ENCODE measurements around the gene LKAAEAR1. TPM values are rescaled to one million over a fixed set of nuclear protein-coding genes. Genes with fewer than 3 reads are reported as not detected.

Gene LKAAEAR1
- total RNA-seq, 1 donor: 0.72 TPM

GRCh38 chr20:64080013-64080812 lies 4.0 kb downstream of the LKAAEAR1 start, which contains the start of gene OPRL1:
Gene OPRL1 (plus strand): TSS chr20:64080082. CDS start chr20:64092721, 12,639 bp downstream.
- Histone ChIP-seq H3K9me3 (ENCODE audit: low read depth, low read length) (no peaks in the 10 kb centered on the region), H4K20me1 (ENCODE audit: insufficient read depth, low read length) (peaks cover 11% of the 10 kb centered on the region), H3K4me1 (ENCODE audit: insufficient read depth, low read length) (peaks cover 15% of the 10 kb centered on the region), H3K27ac (ENCODE audit: low read depth, low read length) (no peak within 1 kb of the TSS), H2AFZ (ENCODE audit: low read length) (peak within 1 kb of the TSS; percentile 47), H3K36me3 (ENCODE audit: insufficient read depth, low read length) (no peaks in the 10 kb centered on the region), H3K79me2 (ENCODE audit: insufficient read depth, low read length) (no peaks in the 10 kb centered on the region), H3K27me3 (ENCODE audit: insufficient read depth, low read length) (peaks cover 25% of the 10 kb centered on the region), H3K4me2 (ENCODE audit: insufficient read depth, low read length) (peak within 1 kb of the TSS; percentile 75), H3K4me3 (ENCODE audit: insufficient read depth, low read length) (peak within 1 kb of the TSS; percentile 78)
- DNase-seq (ENCODE audit: insufficient read length, low spot score, missing footprints): peak; percentile 98
- no peak for TF ChIP-seq CTCF (IDR thresholded peaks at IDR 0.05; ENCODE audit: extremely low read depth, low read depth, low read length)

GRCh38 chr20:64079273-64080012 lies 4.8 kb downstream of the LKAAEAR1 start, which contains the start of gene RGS19:
Gene RGS19 (minus strand): TSS chr20:64079518. CDS start chr20:64076886, 2,632 bp downstream.
- Histone ChIP-seq H3K27me3 (ENCODE audit: insufficient read depth, low read length) (peaks cover 17% of the 10 kb centered on the region), H3K4me2 (ENCODE audit: insufficient read depth, low read length) (peak within 1 kb of the TSS; percentile 75), H2AFZ (ENCODE audit: low read length) (peak within 1 kb of the TSS; percentile 47), H3K4me1 (ENCODE audit: insufficient read depth, low read length) (peaks cover 15% of the 10 kb centered on the region), H4K20me1 (ENCODE audit: insufficient read depth, low read length) (peaks cover 11% of the 10 kb centered on the region), H3K79me2 (ENCODE audit: insufficient read depth, low read length) (no peaks in the 10 kb centered on the region), H3K9me3 (ENCODE audit: low read depth, low read length) (no peaks in the 10 kb centered on the region), H3K4me3 (ENCODE audit: insufficient read depth, low read length) (peak within 1 kb of the TSS; percentile 78), H3K27ac (ENCODE audit: low read depth, low read length) (no peak within 1 kb of the TSS), H3K36me3 (ENCODE audit: insufficient read depth, low read length) (no peaks in the 10 kb centered on the region)
- peak; percentile 94 for DNase-seq (ENCODE audit: insufficient read length, low spot score, missing footprints)
- no peak for TF ChIP-seq CTCF (IDR thresholded peaks at IDR 0.05; ENCODE audit: extremely low read depth, low read depth, low read length)

GRCh38 chr20:64078934-64079272 lies 5.3 kb downstream of the LKAAEAR1 start:
- Histone ChIP-seq H3K79me2 (ENCODE audit: insufficient read depth, low read length) (no peaks in the 10 kb centered on the region), H3K9me3 (ENCODE audit: low read depth, low read length) (no peaks in the 10 kb centered on the region), H3K27ac (ENCODE audit: low read depth, low read length) (no peak overlapping the region), H3K4me2 (ENCODE audit: insufficient read depth, low read length) (peak overlapping the region; percentile 75), H3K36me3 (ENCODE audit: insufficient read depth, low read length) (no peaks in the 10 kb centered on the region), H3K4me3 (ENCODE audit: insufficient read depth, low read length) (peak overlapping the region; percentile 78), H4K20me1 (ENCODE audit: insufficient read depth, low read length) (peaks cover 11% of the 10 kb centered on the region), H3K4me1 (ENCODE audit: insufficient read depth, low read length) (peaks cover 15% of the 10 kb centered on the region), H2AFZ (ENCODE audit: low read length) (no peak overlapping the region), H3K27me3 (ENCODE audit: insufficient read depth, low read length) (peaks cover 12% of the 10 kb centered on the region)
- DNase-seq (ENCODE audit: insufficient read length, low spot score, missing footprints): no peak
- TF ChIP-seq CTCF (IDR thresholded peaks at IDR 0.05; ENCODE audit: extremely low read depth, low read depth, low read length): no peak

Measured in osteoblast (primary cell).